Left ventricle myocardium inferior (tissue), 1 donor: ENCODE measurements around the gene TRIM40. TPM values are rescaled to one million over a fixed set of nuclear protein-coding genes. Genes with fewer than 3 reads are reported as not detected.

Source experiments
- DNase-seq: peaks from one replicate; pipeline ENCODE4 v3.0.0-alpha.2; 2020
- H3K27ac ChIP-seq: fragments of 200-600 bp; replicated peaks from 2 replicates; pipeline ENCODE4 v1.8.0; 2021
- H3K27me3 ChIP-seq: fragments of 200-600 bp; 2 replicates; pipeline ENCODE4 v1.8.0; 2021; ENCODE audit warnings: low read depth
- H3K36me3 ChIP-seq: fragments of 200-600 bp; 2 replicates; pipeline ENCODE4 v1.8.0; 2021
- H3K4me1 ChIP-seq: fragments of 200-600 bp; 2 replicates; pipeline ENCODE4 v1.8.0; 2021
- H3K4me3 ChIP-seq: fragments of 200-600 bp; 2 replicates; pipeline ENCODE4 v1.8.0; 2021; ENCODE audit warnings: mild to moderate bottlenecking, moderate library complexity
- H3K9me3 ChIP-seq: fragments of 200-600 bp; replicated peaks from 2 replicates; pipeline ENCODE4 v1.8.0; 2021
- intact Hi-C: fragments of 100-400 bp; cut with micrococcal nuclease; formaldehyde crosslinking; loops from one replicate; pipeline ENCODE4 v1.11.0; 2022
- total RNA-seq: library from RNA; stranded (reverse); fragmentation: NEBNext Ultra II Directional; extraction: Animal tissue kit (Norgen Biotek cat#: 25700); gene quantifications from one replicate; pipeline ENCODE4 v1.2.1, GENCODE V29; 2021
- TF ChIP-seq, protein P1 (sequence below): fragments of 200-600 bp; IDR thresholded peaks from 2 replicates; pipeline ENCODE4 v1.8.0; 2021; ENCODE audit warnings: antibody characterized with exemption, mild to moderate bottlenecking, borderline replicate concordance
- donor health status: DM: no; HTN: yes; CAD: no; lungs with severe emphysema.

Gene TRIM40
- total RNA-seq, 1 donor from 2014 or later, result not detected

GRCh38 chr6:30096829-30097228 lies 39.1 kb upstream of the TRIM40 start:
- intact Hi-C loops, result no loop called here
- Histone ChIP-seq H3K4me3 (no peak overlapping the region), H3K9me3 (no peaks in the 10 kb centered on the region), H3K36me3 (no peaks in the 10 kb centered on the region), H3K27me3 (peaks cover 91% of the 10 kb centered on the region), H3K27ac (no peak overlapping the region), H3K4me1 (peaks cover 29% of the 10 kb centered on the region)
- DNase-seq, result no peak
- TF ChIP-seq, protein P1, sequence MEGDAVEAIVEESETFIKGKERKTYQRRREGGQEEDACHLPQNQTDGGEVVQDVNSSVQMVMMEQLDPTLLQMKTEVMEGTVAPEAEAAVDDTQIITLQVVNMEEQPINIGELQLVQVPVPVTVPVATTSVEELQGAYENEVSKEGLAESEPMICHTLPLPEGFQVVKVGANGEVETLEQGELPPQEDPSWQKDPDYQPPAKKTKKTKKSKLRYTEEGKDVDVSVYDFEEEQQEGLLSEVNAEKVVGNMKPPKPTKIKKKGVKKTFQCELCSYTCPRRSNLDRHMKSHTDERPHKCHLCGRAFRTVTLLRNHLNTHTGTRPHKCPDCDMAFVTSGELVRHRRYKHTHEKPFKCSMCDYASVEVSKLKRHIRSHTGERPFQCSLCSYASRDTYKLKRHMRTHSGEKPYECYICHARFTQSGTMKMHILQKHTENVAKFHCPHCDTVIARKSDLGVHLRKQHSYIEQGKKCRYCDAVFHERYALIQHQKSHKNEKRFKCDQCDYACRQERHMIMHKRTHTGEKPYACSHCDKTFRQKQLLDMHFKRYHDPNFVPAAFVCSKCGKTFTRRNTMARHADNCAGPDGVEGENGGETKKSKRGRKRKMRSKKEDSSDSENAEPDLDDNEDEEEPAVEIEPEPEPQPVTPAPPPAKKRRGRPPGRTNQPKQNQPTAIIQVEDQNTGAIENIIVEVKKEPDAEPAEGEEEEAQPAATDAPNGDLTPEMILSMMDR, result no peak

DNA sequence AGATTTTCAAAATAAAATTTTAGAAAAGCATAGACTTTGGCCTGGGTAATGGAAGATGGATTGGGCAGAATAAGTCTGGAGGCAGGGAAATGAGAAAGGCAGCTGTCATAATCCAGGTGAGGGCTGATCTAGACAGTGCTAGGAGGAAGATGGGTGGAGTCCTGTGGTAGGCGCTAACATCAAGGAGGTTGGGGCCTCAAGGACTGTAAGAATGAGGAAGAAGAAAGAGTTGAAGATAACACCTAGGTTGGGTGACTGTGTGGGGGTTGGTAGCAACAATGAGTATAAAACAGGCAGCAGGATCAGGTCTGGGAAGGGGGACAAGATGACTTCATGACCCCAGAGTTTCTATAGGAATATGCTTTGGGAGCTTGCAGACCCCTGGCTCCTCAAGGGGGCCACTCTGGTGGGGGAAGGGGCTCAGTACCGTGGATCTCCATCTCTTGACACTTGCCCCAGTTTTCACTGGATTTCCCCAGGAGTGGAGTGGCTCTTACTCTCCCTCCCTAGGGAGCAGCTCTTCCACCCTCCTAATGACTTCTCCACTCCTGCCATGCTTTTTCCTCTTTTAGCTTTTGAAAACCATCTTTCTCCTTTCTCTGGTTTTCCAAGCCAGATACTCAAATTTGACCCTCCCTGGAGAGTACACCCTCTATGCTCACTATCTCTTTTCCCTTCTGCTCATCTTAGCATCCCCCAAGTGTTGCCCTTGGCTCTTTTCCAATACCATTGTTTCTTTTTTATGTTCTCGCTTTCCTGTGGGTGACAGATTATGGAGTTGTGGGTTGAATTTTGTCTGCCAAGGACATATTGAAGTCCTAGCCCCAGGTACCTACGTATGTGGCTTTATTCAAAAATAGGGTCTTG lies 37.8 kb upstream of the TRIM40 start:
- Histone ChIP-seq H3K4me3 (no peak overlapping the region), H3K36me3 (no peaks in the 10 kb centered on the region), H3K4me1 (peaks cover 36% of the 10 kb centered on the region), H3K27me3 (peaks cover 78% of the 10 kb centered on the region), H3K9me3 (no peaks in the 10 kb centered on the region), H3K27ac (no peak overlapping the region)
- no peak for DNase-seq
- intact Hi-C loops, result no loop called here
- TF ChIP-seq, protein P1, result no peak

DNA sequence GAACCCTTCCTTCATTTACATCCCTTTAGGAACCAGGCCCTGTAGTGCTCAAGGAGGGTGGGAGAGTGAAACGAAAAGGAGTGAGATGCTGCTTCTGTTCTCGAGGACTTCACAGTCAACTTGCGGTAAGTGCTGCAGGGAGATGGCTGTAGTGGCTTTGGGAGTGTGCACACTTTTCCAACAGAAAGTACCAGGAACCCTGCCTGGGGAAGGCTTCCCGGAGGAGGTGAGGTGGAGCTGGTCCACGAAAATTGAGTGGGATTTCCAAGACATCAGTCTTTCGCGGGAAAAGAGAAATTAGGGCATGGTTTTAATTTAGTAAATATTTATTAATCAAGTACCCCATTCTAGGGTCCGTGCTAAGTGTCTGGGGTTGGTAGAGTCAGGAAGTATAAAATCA lies 35.8 kb upstream of the TRIM40 start:
- intact Hi-C loops, result no loop called here
- peak overlapping the region; percentile 65 for H3K4me3 ChIP-seq
- H3K36me3 ChIP-seq, result no peaks in the 10 kb centered on the region
- H3K27ac ChIP-seq, result peak overlapping the region; percentile 76
- DNase-seq, result no peak
- peaks cover 40% of the 10 kb centered on the region for H3K4me1 ChIP-seq
- H3K9me3 ChIP-seq, result no peaks in the 10 kb centered on the region
- peaks cover 69% of the 10 kb centered on the region for H3K27me3 ChIP-seq
- TF ChIP-seq, protein P1, result no peak

- Histone ChIP-seq H3K4me3 (peak overlapping the region; percentile 65), H3K9me3 (no peaks in the 10 kb centered on the region), H3K36me3 (no peaks in the 10 kb centered on the region), H3K4me1 (peaks cover 36% of the 10 kb centered on the region), H3K27me3 (peaks cover 69% of the 10 kb centered on the region), H3K27ac (peak overlapping the region; percentile 76)
- intact Hi-C loops, result no loop called here
- DNase-seq, result peak; percentile 19
- TF ChIP-seq, protein P1, result no peak
Measured at GRCh38 chr6:30100585-30101443, 35.1 kb upstream of the TRIM40 start.
